Left ventricle myocardium inferior (tissue), 1 donor: ENCODE results near the gene KIAA1549. TPM values are rescaled to one million over a fixed set of nuclear protein-coding genes. Genes with fewer than 3 reads are reported as not detected.

Experiments used
- DNase-seq: peaks from one replicate; pipeline ENCODE4 v3.0.0-alpha.2; 2020
- H3K27ac ChIP-seq: fragments of 200-600 bp; replicated peaks from 2 replicates; pipeline ENCODE4 v1.8.0; 2021
- H3K27me3 ChIP-seq: fragments of 200-600 bp; 2 replicates; pipeline ENCODE4 v1.8.0; 2021; ENCODE audit warnings: low read depth
- H3K36me3 ChIP-seq: fragments of 200-600 bp; 2 replicates; pipeline ENCODE4 v1.8.0; 2021
- H3K4me1 ChIP-seq: fragments of 200-600 bp; 2 replicates; pipeline ENCODE4 v1.8.0; 2021
- H3K4me3 ChIP-seq: fragments of 200-600 bp; 2 replicates; pipeline ENCODE4 v1.8.0; 2021; ENCODE audit warnings: mild to moderate bottlenecking, moderate library complexity
- H3K9me3 ChIP-seq: fragments of 200-600 bp; replicated peaks from 2 replicates; pipeline ENCODE4 v1.8.0; 2021
- intact Hi-C: fragments of 100-400 bp; cut with micrococcal nuclease; formaldehyde crosslinking; loops from one replicate; pipeline ENCODE4 v1.11.0; 2022
- total RNA-seq: library from RNA; stranded (reverse); fragmentation: NEBNext Ultra II Directional; extraction: Animal tissue kit (Norgen Biotek cat#: 25700); gene quantifications from one replicate; pipeline ENCODE4 v1.2.1, GENCODE V29; 2021
- TF ChIP-seq, protein P1 (sequence below): fragments of 200-600 bp; IDR thresholded peaks from 2 replicates; pipeline ENCODE4 v1.8.0; 2021; ENCODE audit warnings: antibody characterized with exemption, mild to moderate bottlenecking, borderline replicate concordance
- donor health status: DM: no; HTN: yes; CAD: no; lungs with severe emphysema.

KIAA1549 gene
- total RNA-seq, 1 donor from 2014 or later = 2.1 TPM

DNA sequence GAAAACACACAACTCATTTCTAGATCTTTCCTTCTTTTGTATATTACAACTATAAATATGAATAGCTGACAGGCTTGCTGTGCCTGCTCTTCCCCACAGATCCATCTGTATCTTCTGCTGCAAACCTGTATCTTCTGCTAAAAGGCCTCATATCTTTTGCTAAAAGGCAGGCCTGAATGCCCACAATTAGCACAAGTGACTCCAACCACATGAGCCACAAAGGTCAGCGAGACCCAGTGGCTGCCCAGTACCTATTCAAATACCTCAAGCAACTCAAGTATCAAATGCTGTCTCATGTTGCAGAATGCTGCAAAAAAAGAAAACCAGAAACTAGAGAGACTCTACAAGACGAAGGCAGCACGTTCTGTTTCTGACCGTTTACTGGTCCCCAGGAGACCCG is 128.7 kb downstream of the KIAA1549 start:
- H3K27ac ChIP-seq = no peak overlapping the region
- H3K27me3 ChIP-seq = no peaks in the 10 kb centered on the region
- TF ChIP-seq, protein P1, sequence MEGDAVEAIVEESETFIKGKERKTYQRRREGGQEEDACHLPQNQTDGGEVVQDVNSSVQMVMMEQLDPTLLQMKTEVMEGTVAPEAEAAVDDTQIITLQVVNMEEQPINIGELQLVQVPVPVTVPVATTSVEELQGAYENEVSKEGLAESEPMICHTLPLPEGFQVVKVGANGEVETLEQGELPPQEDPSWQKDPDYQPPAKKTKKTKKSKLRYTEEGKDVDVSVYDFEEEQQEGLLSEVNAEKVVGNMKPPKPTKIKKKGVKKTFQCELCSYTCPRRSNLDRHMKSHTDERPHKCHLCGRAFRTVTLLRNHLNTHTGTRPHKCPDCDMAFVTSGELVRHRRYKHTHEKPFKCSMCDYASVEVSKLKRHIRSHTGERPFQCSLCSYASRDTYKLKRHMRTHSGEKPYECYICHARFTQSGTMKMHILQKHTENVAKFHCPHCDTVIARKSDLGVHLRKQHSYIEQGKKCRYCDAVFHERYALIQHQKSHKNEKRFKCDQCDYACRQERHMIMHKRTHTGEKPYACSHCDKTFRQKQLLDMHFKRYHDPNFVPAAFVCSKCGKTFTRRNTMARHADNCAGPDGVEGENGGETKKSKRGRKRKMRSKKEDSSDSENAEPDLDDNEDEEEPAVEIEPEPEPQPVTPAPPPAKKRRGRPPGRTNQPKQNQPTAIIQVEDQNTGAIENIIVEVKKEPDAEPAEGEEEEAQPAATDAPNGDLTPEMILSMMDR = no peak
- intact Hi-C loops = no loop called here
- no peaks in the 10 kb centered on the region for H3K4me1 ChIP-seq
- no peak overlapping the region for H3K4me3 ChIP-seq
- peaks cover 17% of the 10 kb centered on the region for H3K36me3 ChIP-seq
- no peak for DNase-seq
- H3K9me3 ChIP-seq = peaks cover 14% of the 10 kb centered on the region

DNA sequence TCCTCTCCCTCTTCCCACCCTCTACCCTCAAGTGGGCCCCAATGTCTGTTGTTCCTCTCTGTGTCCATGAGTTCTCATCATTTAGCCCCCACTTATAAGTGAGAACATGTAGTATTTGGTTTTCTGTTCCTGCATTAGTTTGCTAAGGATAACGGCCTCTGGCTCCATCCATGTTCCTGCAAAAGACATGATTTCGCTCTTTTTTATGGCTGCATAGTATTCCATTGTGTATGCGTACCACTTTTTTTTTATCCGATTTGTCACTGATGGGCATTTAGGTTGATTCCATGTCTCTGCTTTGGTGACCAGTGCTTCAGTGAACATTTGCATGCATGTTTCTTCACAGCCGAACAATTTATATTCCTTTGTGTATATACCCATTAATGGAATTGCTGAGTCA is 131.5 kb downstream of the KIAA1549 start:
- peaks cover 13% of the 10 kb centered on the region for H3K36me3 ChIP-seq
- TF ChIP-seq, protein P1 = no peak
- peaks cover 5% of the 10 kb centered on the region for H3K9me3 ChIP-seq
- no peaks in the 10 kb centered on the region for H3K4me1 ChIP-seq
- intact Hi-C loops = no loop called here
- DNase-seq = no peak
- no peak overlapping the region for H3K4me3 ChIP-seq
- no peak overlapping the region for H3K27ac ChIP-seq
- no peaks in the 10 kb centered on the region for H3K27me3 ChIP-seq

DNA sequence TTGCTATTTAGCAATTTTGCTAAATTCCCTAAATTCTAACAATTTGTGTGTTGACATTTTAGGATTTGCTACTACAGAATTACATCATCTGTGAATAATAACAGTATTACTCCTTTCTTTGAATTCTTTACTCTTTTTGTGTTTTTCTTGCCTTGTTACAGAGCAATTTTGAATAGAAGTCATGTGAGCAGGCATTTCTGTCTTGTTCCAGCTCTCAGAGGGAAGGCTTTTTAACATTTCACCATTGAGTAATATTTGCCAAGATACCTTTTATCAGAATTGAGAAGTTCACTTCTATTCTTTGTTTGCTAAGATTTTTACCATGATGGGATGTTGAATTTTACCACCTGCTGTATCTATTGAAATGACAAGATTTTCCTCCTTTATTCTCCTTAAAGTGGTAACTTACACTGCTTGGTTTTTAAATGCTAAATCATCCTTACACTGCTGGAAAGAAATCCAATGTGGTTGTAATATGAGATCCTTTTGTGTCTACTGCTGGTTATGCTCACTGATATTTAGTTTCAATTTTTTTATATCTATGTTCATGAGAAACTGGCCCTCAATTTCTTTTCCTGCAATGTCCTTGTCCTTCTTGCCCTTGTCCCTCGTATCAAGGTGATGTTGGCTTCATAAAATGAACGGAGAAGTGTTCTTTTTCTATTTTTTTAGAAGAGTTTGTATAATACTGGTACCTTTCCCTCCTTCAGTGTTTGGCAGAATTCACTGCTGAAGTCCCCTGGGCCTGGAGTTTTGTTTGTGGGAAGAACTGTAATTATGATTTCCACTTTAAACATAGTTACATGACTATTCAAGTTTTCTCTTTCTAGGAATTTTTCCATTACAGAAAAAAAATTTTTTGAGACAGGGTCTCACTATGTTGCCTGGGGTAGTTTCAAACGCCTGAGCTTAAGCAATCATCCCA is 132.9 kb downstream of the KIAA1549 start:
- H3K27me3 ChIP-seq = no peaks in the 10 kb centered on the region
- no peaks in the 10 kb centered on the region for H3K4me1 ChIP-seq
- TF ChIP-seq, protein P1 = no peak
- H3K4me3 ChIP-seq = no peak overlapping the region
- no peak overlapping the region for H3K27ac ChIP-seq
- intact Hi-C loops = no loop called here
- H3K9me3 ChIP-seq = peaks cover 5% of the 10 kb centered on the region
- DNase-seq = no peak
- peaks cover 15% of the 10 kb centered on the region for H3K36me3 ChIP-seq

DNA sequence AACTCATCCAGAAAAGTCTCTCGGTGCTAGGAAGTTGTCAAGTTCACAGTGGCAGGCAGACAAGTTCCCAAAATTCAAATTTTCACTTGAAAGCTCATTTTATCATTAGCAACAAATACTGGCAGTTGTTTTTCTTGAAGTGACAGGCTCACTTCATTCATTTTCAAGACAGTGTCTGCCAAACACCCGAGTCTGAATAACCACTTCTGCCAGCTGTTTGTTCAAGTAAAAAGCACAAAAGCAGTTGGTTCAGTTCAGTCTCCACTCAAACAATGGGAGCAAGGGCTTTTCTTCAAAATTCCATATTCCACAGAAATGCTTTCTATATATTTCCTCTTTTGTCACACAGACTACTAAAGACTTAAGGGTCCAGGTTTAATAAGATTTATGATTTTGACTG is 135.5 kb downstream of the KIAA1549 start:
- no peak overlapping the region for H3K4me3 ChIP-seq
- H3K27me3 ChIP-seq = no peaks in the 10 kb centered on the region
- TF ChIP-seq, protein P1 = no peak
- peaks cover 6% of the 10 kb centered on the region for H3K36me3 ChIP-seq
- no peaks in the 10 kb centered on the region for H3K4me1 ChIP-seq
- peaks cover 5% of the 10 kb centered on the region for H3K9me3 ChIP-seq
- H3K27ac ChIP-seq = no peak overlapping the region
- intact Hi-C loops = no loop called here
- no peak for DNase-seq

DNA sequence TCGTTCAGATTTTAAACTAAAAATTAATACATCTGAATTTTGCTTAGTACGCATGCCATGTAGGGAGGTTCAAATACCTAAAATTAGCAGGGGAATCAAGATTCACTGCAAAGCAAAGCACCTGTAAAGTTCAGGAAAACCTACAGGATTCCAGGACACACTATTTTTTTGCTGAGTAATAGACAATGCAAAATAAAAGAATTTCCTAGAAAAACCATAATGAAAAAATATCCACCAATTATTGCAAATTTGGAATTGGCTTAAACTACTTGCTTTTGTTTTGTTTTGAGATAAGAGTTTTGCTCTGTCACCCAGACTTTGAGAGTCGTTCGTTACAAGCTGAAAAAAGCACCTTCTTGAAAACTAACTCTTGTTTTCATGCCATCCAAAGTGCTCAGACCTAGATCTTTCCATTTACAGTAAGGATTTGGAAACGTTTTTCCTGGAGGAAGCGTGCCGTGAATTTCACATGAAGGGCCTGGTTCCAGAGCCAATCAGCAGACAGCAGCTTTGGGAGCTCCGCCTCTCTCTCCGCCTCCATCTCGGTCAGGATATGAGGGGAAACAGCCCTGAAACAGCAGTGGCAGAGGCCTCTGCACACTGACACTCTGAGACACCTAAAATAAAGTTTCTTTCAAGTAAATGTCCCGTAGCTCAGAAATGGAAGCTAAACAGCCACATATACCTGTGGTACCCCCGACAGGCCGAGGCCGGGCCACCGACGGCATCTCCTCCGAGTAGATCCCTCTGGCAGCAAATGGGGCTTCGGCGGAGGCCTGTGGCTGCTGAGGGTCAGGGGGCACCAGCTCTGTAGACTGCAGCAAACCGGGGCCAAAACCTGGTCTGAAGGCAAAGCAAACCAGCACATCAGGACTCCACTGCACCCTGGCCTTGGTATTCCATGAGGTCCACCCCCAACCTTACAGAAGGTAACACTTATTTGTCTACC is 137.3 kb downstream of the KIAA1549 start:
- H3K4me3 ChIP-seq = no peak overlapping the region
- DNase-seq = no peak
- H3K4me1 ChIP-seq = no peaks in the 10 kb centered on the region
- TF ChIP-seq, protein P1 = no peak
- no peaks in the 10 kb centered on the region for H3K9me3 ChIP-seq
- intact Hi-C loops = no loop called here
- H3K36me3 ChIP-seq = peaks cover 2% of the 10 kb centered on the region
- H3K27ac ChIP-seq = no peak overlapping the region
- no peaks in the 10 kb centered on the region for H3K27me3 ChIP-seq
